HG02642 (cell line): ENCODE measurements around the gene HOXA6.

Experiments
- ATAC-seq: cut with Tn5 transposase; IDR thresholded peaks from one replicate; pipeline ENCODE4 v1.9.1; 2021; ENCODE audit warnings: mild to moderate bottlenecking; ENCODE audit not compliant: unreplicated experiment, poor library complexity

HOXA6 gene

DNA sequence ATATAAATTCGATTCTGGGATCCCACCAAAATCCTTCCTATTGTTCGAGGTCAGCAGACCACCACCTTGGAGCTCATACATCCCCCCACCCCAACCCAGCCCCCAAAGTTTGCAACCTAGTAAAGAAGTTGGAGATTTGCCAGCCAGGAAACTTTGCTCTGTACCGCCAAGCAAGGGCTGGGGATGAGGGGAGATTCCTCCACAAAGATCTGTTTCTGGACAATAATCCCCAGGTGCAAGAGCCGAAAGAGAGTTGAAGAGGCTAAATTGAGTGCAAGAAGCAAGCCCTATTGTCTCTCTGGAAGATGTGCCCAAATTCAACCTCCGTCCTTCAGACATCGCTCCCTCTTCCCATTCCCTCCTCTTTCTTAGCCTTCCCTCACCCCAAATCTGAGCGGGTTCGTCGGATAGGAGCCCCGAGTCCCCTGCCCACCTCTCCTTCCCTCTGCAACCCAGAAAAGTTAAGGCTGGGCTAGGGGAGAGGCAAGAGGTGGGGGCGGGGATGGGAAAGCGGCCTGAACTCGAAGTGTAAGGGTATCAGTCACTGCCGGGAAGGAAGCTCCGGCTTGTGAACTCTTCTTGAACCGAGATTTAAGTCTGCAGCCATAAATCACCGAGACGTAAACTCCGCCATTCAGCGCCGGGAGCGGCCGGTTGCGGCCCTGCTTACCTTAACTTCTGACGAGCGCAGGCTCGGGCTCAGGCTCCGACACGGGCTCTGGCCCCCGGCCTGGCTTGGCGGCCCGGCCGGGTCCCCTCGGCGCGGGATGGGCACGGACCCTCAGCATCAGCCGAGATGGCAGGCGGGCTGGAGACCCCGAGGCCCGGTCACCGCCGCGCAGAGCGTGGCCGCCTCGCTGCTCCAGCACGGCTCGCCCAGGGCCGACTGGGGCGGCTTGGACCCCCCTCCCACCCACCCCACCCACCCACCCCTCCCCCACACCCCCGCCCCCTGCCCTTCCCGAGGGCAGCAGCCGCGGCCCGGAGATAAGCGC, 34.3 kb downstream of the HOXA6 start:
- ATAC-seq = no peak

DNA sequence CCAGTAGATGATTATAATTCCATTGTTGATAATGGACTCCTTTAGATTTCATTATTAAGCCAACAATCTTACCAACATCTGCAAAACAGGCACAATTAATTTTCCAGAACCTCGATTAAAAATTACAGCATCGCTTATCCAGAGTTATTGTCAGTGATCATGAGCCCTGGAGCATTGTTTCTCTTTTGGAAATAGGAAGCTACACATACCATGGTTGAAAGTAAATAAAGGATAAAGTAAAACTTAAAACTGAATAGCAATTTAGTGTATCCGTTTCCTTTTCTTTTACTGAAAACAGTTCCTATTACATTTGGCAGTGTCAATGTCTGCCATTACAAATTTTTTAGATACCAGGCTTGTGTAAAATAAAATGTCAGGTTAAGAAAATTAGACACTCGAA, 35.2 kb downstream of the HOXA6 start:
- ATAC-seq = no peak

- ATAC-seq = no peak
Measured at GRCh38 chr7:27111751-27112277, 35.8 kb downstream of the HOXA6 start.

- no peak for ATAC-seq
Measured at GRCh38 chr7:27111042-27111750, 36.4 kb downstream of the HOXA6 start.

- ATAC-seq = no peak
Measured at GRCh38 chr7:27110186-27111031, 37.2 kb downstream of the HOXA6 start.

DNA sequence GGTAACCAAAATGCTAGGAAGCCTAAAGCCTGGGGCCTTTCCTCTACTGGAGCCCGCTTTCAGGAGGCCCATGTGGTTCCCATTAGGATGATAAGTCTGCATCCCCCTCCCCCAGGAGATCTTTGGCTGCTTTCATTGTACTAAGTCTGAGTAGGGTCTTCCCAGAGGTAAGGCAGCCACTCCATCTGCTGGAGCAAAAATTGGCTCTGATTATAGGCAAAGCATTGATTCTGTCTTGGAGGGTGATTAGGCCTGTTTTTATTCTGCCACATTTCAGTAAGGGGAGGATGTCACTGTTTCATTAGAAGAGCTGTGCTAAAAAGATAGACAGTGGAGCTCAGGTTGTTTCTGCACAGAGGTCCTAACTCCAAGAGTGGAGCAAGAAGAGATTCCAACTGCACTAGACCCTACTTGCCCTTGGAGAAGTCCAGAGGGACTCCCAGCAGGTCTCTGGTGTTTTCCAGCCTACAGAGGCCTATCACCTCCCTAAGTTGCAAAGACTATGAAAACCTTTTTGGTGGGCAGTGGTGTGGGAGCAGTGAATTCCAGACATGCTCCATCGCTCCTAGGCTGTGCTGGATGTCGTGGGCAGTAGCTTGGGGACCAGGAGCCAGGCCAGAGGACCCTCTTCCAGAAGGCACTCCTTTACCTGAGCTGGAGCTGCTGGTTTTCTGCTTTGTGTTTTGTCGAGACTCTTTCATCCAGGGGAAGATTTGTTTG, 37.9 kb downstream of the HOXA6 start:
- ATAC-seq = no peak

DNA sequence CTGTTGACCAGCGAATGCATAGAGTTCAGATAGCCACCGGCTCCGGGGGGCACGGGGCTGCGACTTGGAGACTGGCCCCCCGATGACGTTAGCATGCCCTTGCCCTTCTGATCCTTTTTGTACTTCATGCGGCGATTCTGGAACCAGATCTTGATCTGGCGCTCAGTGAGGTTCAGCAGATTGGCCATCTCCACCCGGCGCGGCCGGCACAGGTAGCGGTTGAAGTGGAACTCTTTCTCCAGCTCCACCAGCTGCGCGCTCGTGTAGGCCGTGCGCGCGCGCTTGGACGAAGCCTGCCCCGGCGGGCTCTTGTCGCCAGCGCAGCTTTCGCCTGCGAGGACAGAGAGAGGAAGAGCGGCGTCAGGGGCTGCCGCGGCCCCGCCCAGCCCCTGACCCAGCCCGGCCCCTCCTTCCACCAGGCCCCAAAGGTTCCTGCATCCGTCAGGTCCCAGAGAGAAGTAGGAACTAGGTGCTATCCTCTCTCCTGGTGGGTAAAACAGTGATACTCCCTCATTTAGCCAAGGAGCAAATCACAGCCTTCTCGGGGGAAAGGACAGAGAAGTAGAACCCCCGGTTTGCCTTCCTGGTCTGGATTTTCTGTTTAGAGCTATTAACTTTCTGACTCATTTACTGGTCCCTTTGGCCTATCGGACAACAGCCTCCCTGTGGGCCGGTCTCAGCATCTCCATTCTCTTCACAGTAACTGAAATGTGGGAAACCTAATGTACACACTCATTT, 39.0 kb downstream of the HOXA6 start:
- ATAC-seq = no peak

- no peak for ATAC-seq
Measured at GRCh38 chr7:27107391-27108381, 39.9 kb downstream of the HOXA6 start.

DNA sequence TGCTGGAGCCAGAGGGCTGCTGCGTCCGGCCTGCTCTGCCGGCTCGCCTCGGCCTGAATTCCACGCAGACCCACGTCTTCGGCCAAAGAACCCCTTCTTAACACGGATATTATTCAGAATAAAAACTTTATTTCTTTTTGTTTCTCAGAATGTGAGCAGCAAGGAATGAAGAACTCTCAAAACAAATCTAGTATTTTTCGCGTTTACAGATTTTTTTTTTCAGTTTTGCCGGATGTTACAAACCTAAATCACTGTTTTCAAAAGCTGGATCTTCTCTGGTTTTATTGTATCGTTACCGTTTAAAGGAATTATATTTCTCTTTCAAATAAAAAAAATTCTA, 40.7 kb downstream of the HOXA6 start:
- ATAC-seq = no peak

DNA sequence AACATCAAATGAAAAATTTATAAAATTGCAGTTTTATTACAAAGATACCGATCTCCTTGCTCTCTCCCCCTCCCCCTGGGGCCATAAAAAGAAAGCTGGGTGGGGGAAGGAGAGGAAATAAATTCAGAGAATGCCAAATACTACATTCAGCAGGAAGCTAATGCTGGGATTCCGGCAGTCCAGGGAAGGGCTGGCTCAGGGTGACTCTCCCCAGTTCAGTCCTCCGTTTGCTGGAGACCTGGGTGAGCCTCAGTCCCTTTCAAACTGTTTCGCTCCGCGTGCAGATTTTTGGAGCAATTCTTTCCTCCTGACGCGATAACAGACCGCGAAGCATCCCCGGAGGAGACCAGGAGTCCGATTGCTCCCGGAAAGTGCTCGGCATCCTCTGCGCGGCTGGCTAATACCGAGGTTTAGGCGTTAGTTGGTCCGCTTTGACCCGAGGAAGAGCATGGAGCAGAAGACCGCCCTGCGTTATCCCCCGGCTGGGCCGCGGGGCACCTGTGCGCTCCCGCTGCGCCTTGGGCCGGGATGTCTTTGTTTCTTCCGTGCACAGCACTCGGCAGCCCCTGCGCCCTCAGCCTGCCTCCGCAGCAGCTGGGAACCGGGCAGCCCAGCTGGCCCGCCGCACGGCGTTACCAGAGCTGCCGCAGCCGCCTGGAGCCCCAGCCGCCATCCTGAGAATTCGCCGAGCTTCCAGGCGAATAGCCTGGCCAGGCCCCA, 41.2 kb downstream of the HOXA6 start:
- no peak for ATAC-seq

GRCh38 chr7:27105301-27106031, 42.1 kb downstream of the HOXA6 start:
- no peak for ATAC-seq

GRCh38 chr7:27104341-27105058, 43.1 kb downstream of the HOXA6 start:
- no peak for ATAC-seq

DNA sequence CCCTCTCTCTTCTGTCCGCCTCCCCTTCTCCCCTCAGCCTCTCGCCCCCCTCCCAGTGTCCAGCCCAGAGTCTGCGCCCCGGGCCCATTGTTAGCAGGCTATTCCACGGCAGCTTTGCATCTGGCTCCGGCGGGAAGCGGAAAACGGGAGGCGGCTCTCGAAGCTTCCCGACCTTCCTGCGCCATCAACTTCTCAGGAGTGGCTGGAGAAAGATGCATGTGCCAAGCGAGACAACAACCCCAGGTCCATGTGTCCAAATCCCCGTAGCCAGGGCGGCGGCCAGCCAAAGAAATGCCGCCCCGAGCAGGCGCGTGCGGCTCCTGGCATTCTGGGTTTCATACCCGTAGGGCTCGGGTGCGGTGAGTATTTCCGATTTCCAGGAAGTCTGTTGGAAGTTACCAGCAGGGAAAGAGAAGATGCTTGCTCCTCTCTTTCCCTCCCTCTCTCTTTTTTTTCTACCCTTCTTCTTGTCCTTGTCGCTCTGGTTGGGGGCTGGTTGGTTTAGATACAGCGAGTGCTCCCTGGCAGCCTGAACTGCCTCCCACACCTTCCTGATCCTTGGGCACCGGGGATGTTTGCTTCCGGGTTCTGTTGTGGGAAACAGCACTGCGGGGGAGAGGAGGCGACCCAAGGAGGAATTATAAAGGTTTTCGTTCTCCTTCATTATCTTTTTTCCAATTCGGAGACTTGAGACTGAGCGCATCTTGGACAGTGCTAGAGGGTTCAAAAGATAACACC, 43.9 kb downstream of the HOXA6 start:
- ATAC-seq = no peak

- no peak for ATAC-seq
Measured at GRCh38 chr7:27102581-27103442, 44.8 kb downstream of the HOXA6 start, which contains the start of gene HOXA2. HOXA2 (minus strand) TSS chr7:27102683; CDS start chr7:27102500, 183 bp downstream.
